ENCODE data around the gene TXNDC16.

DNA sequence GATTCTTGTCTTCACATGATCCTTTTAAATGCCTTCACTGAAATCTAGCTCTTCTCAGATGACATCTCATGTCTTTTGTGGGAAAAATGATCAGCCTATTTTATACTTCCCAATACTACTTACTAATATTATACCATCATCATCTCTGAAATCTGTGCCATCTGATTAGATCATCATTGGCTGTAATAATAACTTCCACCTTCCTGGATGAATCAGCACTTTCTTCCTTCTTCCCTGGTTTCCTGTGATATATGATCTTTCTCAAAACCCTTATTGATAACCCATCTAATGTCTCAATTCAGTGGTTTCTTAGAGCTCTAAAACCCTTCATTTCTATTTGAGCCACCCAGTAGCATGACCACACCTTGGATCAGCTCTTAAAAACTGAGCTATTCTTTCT lies 31.2 kb upstream of the TXNDC16 start:
- no peak for TF ChIP-seq POLR2A (IDR thresholded peaks at IDR 0.05)
- TF ChIP-seq CTCF (IDR thresholded peaks at IDR 0.05) = no peak
- no peak for TF ChIP-seq POLR2AphosphoS5 (IDR thresholded peaks at IDR 0.05; ENCODE audit: insufficient read depth in 1 of 2, low read depth in 1 of 2)
